Prostate gland (tissue), 2 donors: Measurements from ENCODE around the gene ZNF143.

Experiments
- POLR2A ChIP-seq: fragments of 450-650 bp; IDR thresholded peaks from one replicate; pipeline ENCODE4 v1.6.1; 2016; ENCODE audit warnings: antibody characterized with exemption, mild to moderate bottlenecking
- POLR2AphosphoS5 ChIP-seq: sonication (generic); formaldehyde crosslinking; IDR thresholded peaks from one replicate; pipeline ENCODE4 v1.6.1; 2017; ENCODE audit warnings: antibody characterized with exemption
- TF ChIP-seq, protein P1 (sequence below), 4 experiments: fragments of 200-600 bp in 2 of 4; fragments of 450-650 bp in 2 of 4; sonication (generic) in 2 of 4; IDR thresholded peaks; 1 replicate in 3 of 4; 2 replicates in 1 of 4; pipeline ENCODE4 v1.5.1; 2016 to 2019; ENCODE audit warnings: antibody characterized with exemption in 4 of 4, mild to moderate bottlenecking in 2 of 4, moderate library complexity in 2 of 4

DNA sequence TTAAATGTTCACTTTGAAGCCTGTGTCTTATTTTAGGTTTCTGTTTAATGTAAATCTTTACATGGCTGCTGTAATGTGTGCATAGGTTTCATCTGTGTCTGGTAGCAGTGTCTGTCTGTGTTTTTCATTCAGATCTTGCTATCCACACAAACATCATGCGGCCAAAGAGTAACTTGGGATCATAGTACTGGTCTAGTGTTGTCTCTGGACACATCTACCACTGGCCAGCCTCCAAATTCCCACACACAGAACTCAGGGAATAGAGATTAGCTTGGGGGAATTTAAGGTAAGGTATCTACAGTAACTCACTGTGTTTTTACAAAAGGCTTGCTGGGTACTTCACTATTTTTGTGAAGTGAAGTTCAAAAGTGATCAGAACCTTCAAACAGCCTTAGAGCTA lies 32.1 kb upstream of the ZNF143 start:
- TF ChIP-seq POLR2AphosphoS5, result no peak
- TF ChIP-seq, protein P1, sequence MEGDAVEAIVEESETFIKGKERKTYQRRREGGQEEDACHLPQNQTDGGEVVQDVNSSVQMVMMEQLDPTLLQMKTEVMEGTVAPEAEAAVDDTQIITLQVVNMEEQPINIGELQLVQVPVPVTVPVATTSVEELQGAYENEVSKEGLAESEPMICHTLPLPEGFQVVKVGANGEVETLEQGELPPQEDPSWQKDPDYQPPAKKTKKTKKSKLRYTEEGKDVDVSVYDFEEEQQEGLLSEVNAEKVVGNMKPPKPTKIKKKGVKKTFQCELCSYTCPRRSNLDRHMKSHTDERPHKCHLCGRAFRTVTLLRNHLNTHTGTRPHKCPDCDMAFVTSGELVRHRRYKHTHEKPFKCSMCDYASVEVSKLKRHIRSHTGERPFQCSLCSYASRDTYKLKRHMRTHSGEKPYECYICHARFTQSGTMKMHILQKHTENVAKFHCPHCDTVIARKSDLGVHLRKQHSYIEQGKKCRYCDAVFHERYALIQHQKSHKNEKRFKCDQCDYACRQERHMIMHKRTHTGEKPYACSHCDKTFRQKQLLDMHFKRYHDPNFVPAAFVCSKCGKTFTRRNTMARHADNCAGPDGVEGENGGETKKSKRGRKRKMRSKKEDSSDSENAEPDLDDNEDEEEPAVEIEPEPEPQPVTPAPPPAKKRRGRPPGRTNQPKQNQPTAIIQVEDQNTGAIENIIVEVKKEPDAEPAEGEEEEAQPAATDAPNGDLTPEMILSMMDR (IDR thresholded peaks at IDR 0.05), result no peak
- TF ChIP-seq POLR2A, result no peak
